Measurements from ENCODE around the gene SP6. TPM values are rescaled to one million over a fixed set of nuclear protein-coding genes. Genes with fewer than 3 reads are reported as not detected.

Gene SP6
- total and polyA plus RNA-seq, 3 experiments from 2014 or later = 0.07 to 0.59 (median 0.09) TPM

DNA sequence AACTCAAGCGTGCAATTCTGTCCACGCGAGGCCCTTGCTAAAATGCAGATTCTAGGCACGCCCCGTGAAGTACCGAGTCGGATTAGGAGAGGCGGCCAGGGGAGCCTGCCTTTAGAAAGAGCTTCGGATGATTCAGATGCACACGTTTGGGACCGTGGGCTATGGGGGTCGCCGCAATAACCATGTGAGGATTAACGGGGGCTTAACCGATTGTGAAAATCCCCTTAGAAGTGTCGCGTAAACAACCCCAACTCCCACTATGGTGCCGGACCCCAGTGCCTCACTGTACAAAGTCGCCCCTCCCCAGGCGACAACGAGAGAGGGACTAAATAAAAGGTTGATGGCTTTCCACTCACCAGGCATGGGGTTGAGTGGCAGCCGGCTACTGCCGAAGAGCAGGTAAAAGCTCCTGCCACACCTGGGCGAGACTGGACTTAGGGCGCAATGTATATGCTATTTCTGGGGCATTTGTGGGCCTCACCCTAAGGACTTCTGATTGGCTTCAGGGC lies 44.4 kb upstream of the SP6 start:
- peak overlapping the region; percentile 88 for H3K27ac ChIP-seq (ENCODE audit: low read depth, low read length)
- no peaks in the 10 kb centered on the region for H3K9me3 ChIP-seq (ENCODE audit: low read length)
- CTCF ChIA-PET = interaction anchor here (1.0 to 12.7 kb wide), 6 partner anchors 46 to 75 kb away, joined by 3 to 314 read pairs (median 4); partner anchors contain the start of genes CDK5RAP3, LRRC46, MRPL10 and PNPO
- Mint-ChIP-seq H3K27me3 (peaks cover 0 to 1% of the 10 kb centered on the region in 2 donors), H3K4me1 (peaks cover 40 to 58% (median 54%) of the 10 kb centered on the region in 3 donors), H3K36me3 (peaks cover 0 to 38% (median 4%) of the 10 kb centered on the region in 3 donors), H3K9me3 (no peaks in the 10 kb centered on the region), H3K4me3 (peak overlapping the region; percentile 92 to 99 (median 95)), H3K27ac (peak overlapping the region; percentile 95 to 100 (median 99))
- H3K36me3 ChIP-seq (ENCODE audit: insufficient read depth, low read length) = peaks cover 5% of the 10 kb centered on the region
- H3K27me3 ChIP-seq (ENCODE audit: insufficient read depth, low read length, poor library complexity, severe bottlenecking) = no peaks in the 10 kb centered on the region
- peaks cover 30% of the 10 kb centered on the region for H3K4me1 ChIP-seq (ENCODE audit: insufficient read depth, low read length)
- DNase-seq = peak in 1 of 5 donors; percentile 4
- POLR2A ChIA-PET = interaction anchor here (0.6 to 1.8 kb wide), 22 partner anchors 10 to 652 kb away, joined by 3 to 22 read pairs (median 4); partner anchors contain the start of genes CDK5RAP3, KPNB1, LRRC46 and MRPL10
- H3K4me3 ChIP-seq (ENCODE audit: low read length) = peak overlapping the region; percentile 85

DNA sequence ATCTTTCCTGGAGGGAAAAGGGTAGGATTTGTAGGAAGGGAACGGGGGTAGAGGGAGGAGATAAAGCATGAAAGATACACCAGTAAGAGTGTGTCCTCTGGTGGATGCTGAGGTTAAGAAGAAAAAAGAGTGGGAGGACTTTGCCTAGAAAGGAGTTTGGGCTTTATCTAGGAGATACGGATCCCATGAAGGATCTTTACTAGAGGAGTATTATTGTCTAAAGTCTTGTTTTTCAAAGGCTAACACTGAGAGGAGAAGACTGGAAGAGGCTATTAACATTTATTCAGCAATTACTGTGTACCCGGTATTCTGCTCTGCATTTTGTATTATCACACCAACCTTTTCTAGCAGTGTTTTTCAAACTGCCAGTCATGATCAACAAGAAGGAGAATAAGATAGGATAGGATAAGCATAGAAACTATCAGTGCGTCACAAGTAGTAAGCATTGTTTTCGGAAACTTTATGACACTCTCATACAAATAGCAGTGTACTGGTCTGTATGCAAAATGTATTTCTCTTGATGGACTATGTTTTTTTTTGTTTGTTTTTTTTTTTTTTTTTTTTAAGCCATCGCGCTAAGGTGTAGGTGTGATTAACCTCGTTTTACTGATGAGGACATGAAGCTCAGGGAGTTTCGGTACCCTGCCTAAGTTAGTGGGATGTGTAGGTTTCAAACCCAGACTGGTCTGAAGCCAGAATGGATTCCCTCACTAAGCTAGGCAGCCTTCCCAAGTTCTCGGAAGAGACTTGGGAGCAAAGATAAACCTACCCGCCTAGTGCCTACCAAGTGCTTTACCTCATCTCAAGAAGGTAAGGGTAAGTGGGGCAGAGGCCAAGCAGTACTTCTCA lies 43.8 kb upstream of the SP6 start:
- Mint-ChIP-seq H3K4me1 (peaks cover 41 to 56% (median 47%) of the 10 kb centered on the region in 3 donors), H3K27ac (peak overlapping the region; percentile 95 to 100 (median 99))

DNA sequence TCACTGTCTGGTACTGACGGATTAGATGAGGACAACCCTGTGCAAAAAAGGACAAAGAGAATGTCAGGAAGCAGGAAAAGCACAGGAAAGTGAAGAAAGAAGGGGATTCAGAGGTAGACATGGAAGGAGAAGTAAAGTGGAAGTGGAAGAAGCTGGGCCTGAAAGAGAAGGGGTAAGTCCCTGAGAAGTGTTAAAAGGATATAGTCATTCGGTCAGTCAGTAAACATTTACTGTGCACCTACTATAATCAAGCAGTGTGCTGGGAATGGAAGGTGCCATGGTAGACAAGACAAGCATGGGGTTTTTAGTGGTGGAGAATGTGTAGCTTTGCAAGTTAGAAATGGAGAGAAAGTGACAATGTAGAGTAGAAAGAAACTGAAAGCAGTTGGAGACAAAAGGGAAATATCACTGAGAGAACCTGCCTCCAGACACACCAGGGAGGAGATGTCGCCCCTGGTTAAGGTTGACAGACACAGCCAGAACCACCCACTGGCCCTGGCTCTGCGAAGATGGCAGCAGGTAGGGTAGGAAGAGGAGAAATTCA lies 40.7 kb upstream of the SP6 start:
- H3K4me1 ChIP-seq (ENCODE audit: insufficient read depth, low read length) = peaks cover 11% of the 10 kb centered on the region
- no peak for DNase-seq
- POLR2A ChIA-PET = interaction anchor here (0.7 to 1.1 kb wide), 2 partner anchors 49 to 50 kb away, joined by 3 read pairs; partner anchors contain the start of gene PNPO
- no peaks in the 10 kb centered on the region for H3K36me3 ChIP-seq (ENCODE audit: insufficient read depth, low read length)
- H3K4me1 Mint-ChIP-seq = peaks cover 16 to 25% (median 19%) of the 10 kb centered on the region in 3 donors
- no peak overlapping the region for H3K27ac ChIP-seq (ENCODE audit: low read depth, low read length)
- no peaks in the 10 kb centered on the region for H3K27me3 ChIP-seq (ENCODE audit: insufficient read depth, low read length, poor library complexity, severe bottlenecking)
- H3K4me3 Mint-ChIP-seq = peak overlapping the region in 2 of 7 donors; percentile 32 to 67
- no peak overlapping the region for H3K4me3 ChIP-seq (ENCODE audit: low read length)
- peaks cover 0 to 4% of the 10 kb centered on the region in 2 donors for H3K27me3 Mint-ChIP-seq
- peaks cover 0 to 7% (median 0%) of the 10 kb centered on the region in 3 donors for H3K36me3 Mint-ChIP-seq
- H3K9me3 ChIP-seq (ENCODE audit: low read length) = no peaks in the 10 kb centered on the region
- CTCF ChIA-PET = interaction anchor here (1.2 to 12.7 kb wide), 4 partner anchors 36 to 79 kb away, joined by 4 to 314 read pairs (median 5); partner anchors contain the start of genes CDK5RAP3, SCRN2 and SP6
- no peak overlapping the region for H3K27ac Mint-ChIP-seq
- no peaks in the 10 kb centered on the region for H3K9me3 Mint-ChIP-seq

More for the DNA sequence above, 43.8 kb upstream of the SP6 start:
- ChIA-PET CTCF (interaction anchor here (1.0 to 12.7 kb wide), 8 partner anchors 46 to 76 kb away, joined by 3 to 314 read pairs (median 4); partner anchors contain the start of genes CDK5RAP3, LRRC46, MRPL10 and PNPO), POLR2A (interaction anchor here (0.6 to 1.8 kb wide), 19 partner anchors 11 to 245 kb away, joined by 3 to 22 read pairs (median 4); partner anchors contain the start of genes CDK5RAP3, KPNB1, LRRC46 and MRPL10)
- Mint-ChIP-seq H3K4me3 (peak overlapping the region; percentile 92 to 99 (median 95)), H3K36me3 (peaks cover 0 to 31% (median 4%) of the 10 kb centered on the region in 3 donors), H3K27me3 (peaks cover 0 to 1% of the 10 kb centered on the region in 2 donors), H3K9me3 (no peaks in the 10 kb centered on the region)
- Histone ChIP-seq H3K27me3 (ENCODE audit: insufficient read depth, low read length, poor library complexity, severe bottlenecking) (no peaks in the 10 kb centered on the region), H3K4me1 (ENCODE audit: insufficient read depth, low read length) (peaks cover 30% of the 10 kb centered on the region), H3K36me3 (ENCODE audit: insufficient read depth, low read length) (peaks cover 5% of the 10 kb centered on the region), H3K9me3 (ENCODE audit: low read length) (no peaks in the 10 kb centered on the region), H3K4me3 (ENCODE audit: low read length) (peak overlapping the region; percentile 85), H3K27ac (ENCODE audit: low read depth, low read length) (peak overlapping the region; percentile 88)
- no peak for DNase-seq

DNA sequence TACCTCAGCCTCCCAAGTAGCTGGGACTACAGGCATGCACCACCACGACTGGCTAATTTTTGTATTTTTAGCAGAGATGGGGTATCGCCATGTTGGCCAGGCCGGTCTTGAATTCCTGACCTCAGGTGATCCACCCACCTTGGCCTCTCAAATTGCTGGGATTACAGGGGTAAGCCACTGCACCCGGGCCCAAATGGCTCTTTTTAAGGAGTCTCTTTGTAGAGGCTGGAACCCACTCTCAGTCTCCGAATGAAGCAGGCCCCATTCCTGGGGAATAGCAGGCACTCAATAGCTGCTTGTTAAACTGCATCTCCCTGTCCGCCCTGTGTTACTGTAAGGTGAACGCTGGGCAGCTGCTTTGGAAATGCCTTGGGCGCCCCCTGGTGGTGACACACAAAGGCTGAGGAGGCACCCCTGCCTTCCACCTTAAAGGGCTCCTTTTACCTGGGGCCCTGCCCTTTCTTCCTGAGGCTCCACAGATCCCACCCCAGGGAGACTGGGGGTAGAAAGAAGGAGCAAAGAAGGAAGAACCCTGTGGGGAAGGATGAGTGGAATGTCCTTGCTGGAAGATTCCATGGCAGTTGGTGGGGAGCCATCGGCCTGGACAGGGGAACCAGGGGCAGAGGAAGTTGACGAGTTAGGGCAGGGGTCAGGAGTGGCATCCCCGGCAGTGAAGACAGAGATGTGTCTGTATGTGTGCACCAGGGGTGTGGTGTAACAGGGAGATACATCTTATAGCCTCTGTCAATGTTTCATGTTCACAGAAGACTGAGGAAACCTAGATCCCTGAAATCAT lies 39.0 kb upstream of the SP6 start:
- Mint-ChIP-seq H3K4me3 (peak overlapping the region in 2 of 7 donors; percentile 11 to 70), H3K27ac (peak overlapping the region in 1 of 8 donors; percentile 17), H3K36me3 (no peaks in the 10 kb centered on the region), H3K9me3 (no peaks in the 10 kb centered on the region), H3K4me1 (peaks cover 18 to 27% (median 22%) of the 10 kb centered on the region in 3 donors), H3K27me3 (peaks cover 0 to 5% of the 10 kb centered on the region in 2 donors)
- H3K9me3 ChIP-seq (ENCODE audit: low read length) = no peaks in the 10 kb centered on the region
- H3K36me3 ChIP-seq (ENCODE audit: insufficient read depth, low read length) = no peaks in the 10 kb centered on the region
- H3K4me1 ChIP-seq (ENCODE audit: insufficient read depth, low read length) = peaks cover 19% of the 10 kb centered on the region
- no peaks in the 10 kb centered on the region for H3K27me3 ChIP-seq (ENCODE audit: insufficient read depth, low read length, poor library complexity, severe bottlenecking)
- ChIA-PET CTCF (interaction anchor here (0.6 to 12.7 kb wide), 25 partner anchors 9 to 241 kb away, joined by 3 to 314 read pairs (median 4); partner anchors contain the start of genes CDK5RAP3, KPNB1, LRRC46 and MRPL10), POLR2A (interaction anchor here (0.7 to 1.1 kb wide), 2 partner anchors 45 to 49 kb away, joined by 3 to 6 read pairs; partner anchors contain the start of gene SCRN2)
- H3K27ac ChIP-seq (ENCODE audit: low read depth, low read length) = no peak overlapping the region
- DNase-seq = peak; percentile 79 to 93 (median 87)
- H3K4me3 ChIP-seq (ENCODE audit: low read length) = no peak overlapping the region

DNA sequence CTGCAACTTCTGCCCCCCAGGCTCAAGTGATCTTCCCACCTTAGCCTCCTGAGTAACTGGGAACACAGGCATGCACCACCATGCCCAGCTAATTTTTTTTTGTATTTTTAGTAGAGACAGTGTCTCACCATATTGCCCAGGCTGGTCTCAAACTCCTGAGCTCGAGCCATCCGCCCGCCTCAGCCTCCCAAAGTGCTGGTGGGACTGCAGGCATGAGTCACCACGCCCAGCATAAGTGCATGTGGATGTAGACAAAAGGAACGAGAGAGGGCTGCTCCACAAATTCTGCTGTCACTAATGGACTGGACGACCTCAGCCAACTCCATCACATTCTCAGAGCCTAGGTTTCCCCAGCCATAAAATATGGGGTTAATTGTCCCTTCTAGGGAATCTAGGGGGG lies 37.3 kb upstream of the SP6 start:
- Mint-ChIP-seq H3K4me3 (no peak overlapping the region), H3K27ac (peak overlapping the region in 1 of 8 donors; percentile 31), H3K27me3 (peaks cover 1 to 6% of the 10 kb centered on the region in 2 donors), H3K36me3 (no peaks in the 10 kb centered on the region), H3K9me3 (no peaks in the 10 kb centered on the region), H3K4me1 (peaks cover 13 to 20% (median 17%) of the 10 kb centered on the region in 3 donors)
- DNase-seq = no peak
- POLR2A ChIA-PET = no interaction called here
- Histone ChIP-seq H3K27me3 (ENCODE audit: insufficient read depth, low read length, poor library complexity, severe bottlenecking) (no peaks in the 10 kb centered on the region), H3K4me3 (ENCODE audit: low read length) (no peak overlapping the region), H3K27ac (ENCODE audit: low read depth, low read length) (no peak overlapping the region), H3K4me1 (ENCODE audit: insufficient read depth, low read length) (peaks cover 27% of the 10 kb centered on the region), H3K9me3 (ENCODE audit: low read length) (no peaks in the 10 kb centered on the region), H3K36me3 (ENCODE audit: insufficient read depth, low read length) (no peaks in the 10 kb centered on the region)
- CTCF ChIA-PET = interaction anchor here (1.7 to 12.7 kb wide), 3 partner anchors 42 to 66 kb away, joined by 4 to 314 read pairs (median 10); partner anchors contain the start of genes OSBPL7, SCRN2 and SP6

DNA sequence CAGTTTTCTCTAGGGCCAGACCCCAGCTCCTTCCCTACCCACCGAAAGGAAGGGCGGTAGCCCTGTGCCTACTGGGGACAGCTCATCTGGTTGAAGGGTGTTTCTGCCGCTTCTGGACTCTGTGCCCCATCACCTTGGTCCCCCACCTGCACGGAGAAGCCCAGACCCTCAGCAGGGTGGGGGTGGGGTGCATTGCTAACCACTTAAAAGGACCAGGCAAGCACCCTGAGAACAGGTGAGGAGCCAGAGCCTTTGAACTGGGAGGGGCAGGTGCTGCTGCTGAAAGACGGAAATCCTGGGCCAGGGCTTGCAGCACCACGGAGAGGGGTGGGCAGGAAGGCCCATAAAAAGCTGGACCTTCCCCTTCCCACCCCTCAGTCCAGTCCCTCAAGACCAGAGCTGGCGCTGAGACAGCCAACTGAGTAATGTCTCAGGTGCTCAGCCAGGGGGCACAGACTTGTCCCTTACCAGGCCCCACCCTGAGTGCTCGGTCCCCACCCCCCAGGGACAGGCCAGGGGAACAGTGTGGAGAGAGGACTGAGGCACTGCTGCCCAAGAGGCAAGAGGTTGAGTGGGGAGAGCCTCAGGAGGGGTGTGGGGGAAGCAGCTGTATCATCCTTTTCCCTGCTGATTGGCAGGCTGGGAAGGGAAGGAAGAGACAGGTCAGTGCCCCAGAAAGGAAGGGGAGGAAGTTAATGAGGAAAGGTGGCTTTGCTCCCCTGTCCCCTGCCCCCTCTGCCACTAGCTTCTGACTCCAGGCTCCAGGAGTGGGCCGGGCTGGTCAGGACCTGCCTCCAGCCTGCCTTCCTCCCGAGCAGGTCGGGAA lies 34.2 kb upstream of the SP6 start:
- Histone ChIP-seq H3K27me3 (ENCODE audit: insufficient read depth, low read length, poor library complexity, severe bottlenecking) (no peaks in the 10 kb centered on the region), H3K36me3 (ENCODE audit: insufficient read depth, low read length) (no peaks in the 10 kb centered on the region), H3K4me3 (ENCODE audit: low read length) (peak overlapping the region; percentile 39), H3K27ac (ENCODE audit: low read depth, low read length) (no peak overlapping the region), H3K4me1 (ENCODE audit: insufficient read depth, low read length) (peaks cover 38% of the 10 kb centered on the region), H3K9me3 (ENCODE audit: low read length) (no peaks in the 10 kb centered on the region)
- DNase-seq = peak in 2 of 5 donors; percentile 2 to 34
- H3K4me1 Mint-ChIP-seq = peaks cover 13 to 25% (median 22%) of the 10 kb centered on the region in 3 donors
- H3K36me3 Mint-ChIP-seq = no peaks in the 10 kb centered on the region
- POLR2A ChIA-PET = no interaction called here
- CTCF ChIA-PET = interaction anchor here (0.8 to 12.7 kb wide), 2 partner anchors 39 to 62 kb away, joined by 3 to 314 read pairs; partner anchors contain the start of genes SCRN2 and SP6
- H3K27ac Mint-ChIP-seq = peak overlapping the region in 1 of 8 donors; percentile 38
- peaks cover 15 to 19% of the 10 kb centered on the region in 2 donors for H3K27me3 Mint-ChIP-seq
- no peaks in the 10 kb centered on the region for H3K9me3 Mint-ChIP-seq
- peak overlapping the region in 3 of 7 donors; percentile 23 to 44 (median 44) for H3K4me3 Mint-ChIP-seq

All from CD8-positive, alpha-beta memory T cell (primary cell).